Measurements from ENCODE around the gene CD22.

Gene CD22

DNA sequence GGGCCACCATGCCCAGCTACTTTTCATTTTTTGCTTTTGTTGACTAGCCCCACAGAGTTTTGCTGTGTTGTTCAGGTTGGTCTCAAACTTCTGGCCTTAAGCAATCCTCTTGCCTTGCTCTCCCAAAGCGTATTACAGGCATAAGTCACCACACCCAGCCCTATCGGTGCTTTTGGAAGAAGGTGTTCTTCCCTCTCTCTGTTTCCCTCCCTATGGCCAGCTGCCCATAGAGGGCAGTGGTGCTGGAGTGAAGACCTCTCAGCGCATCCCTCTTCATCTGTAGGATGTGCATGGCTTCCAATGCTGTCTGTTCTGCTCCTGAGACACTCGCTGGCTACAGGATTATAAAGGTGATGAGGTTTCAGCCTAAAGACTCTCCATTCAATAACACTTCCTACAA is 1.3 kb upstream of the CD22 start:
- H3K4me3 ChIP-seq (replicated peaks; ENCODE audit: low read depth, low read length), result no peak overlapping the region
- H3K36me3 ChIP-seq (ENCODE audit: control insufficient read depth, insufficient read depth, low read length), result no peaks in the 10 kb centered on the region
- TF ChIP-seq CTCF (IDR thresholded peaks at IDR 0.05; ENCODE audit: insufficient read depth, low read length, poor library complexity, severe bottlenecking), result peak; percentile 33
- H3K27me3 ChIP-seq (replicated peaks; ENCODE audit: control insufficient read depth, insufficient read depth, low read length), result no peaks in the 10 kb centered on the region
- DNase-seq (ENCODE audit: extremely low read depth, insufficient read length), result no peak

GRCh38 chr19:35329323-35329722 is 336 bp downstream of the CD22 start:
- peak overlapping the region; percentile 71 for H3K4me3 ChIP-seq (replicated peaks; ENCODE audit: low read depth, low read length)
- DNase-seq (ENCODE audit: extremely low read depth, insufficient read length), result no peak
- no peak for TF ChIP-seq CTCF (IDR thresholded peaks at IDR 0.05; ENCODE audit: insufficient read depth, low read length, poor library complexity, severe bottlenecking)
- H3K27me3 ChIP-seq (replicated peaks; ENCODE audit: control insufficient read depth, insufficient read depth, low read length), result no peaks in the 10 kb centered on the region
- peaks cover 6% of the 10 kb centered on the region for H3K36me3 ChIP-seq (ENCODE audit: control insufficient read depth, insufficient read depth, low read length)

DNA sequence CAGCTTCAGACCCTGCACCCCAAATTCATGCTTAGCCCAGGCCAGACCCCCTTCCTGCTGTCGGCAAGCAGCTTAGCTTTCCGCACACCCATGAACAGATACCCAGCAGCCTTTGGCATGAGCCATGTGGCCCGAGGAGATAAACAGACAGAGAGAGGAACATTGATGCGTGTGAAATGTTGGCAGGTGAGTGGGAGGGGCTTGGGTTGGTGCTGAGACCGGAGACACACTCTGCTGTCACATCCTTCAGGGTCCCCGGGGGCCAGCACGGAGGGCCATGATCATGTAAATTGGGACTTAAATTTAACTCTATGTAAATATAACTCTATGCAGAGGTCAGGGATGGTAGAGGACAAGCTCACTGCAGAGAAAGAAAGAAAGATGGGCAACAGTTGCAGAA is 1.5 kb downstream of the CD22 start:
- TF ChIP-seq CTCF (IDR thresholded peaks at IDR 0.05; ENCODE audit: insufficient read depth, low read length, poor library complexity, severe bottlenecking), result no peak
- Histone ChIP-seq H3K36me3 (ENCODE audit: control insufficient read depth, insufficient read depth, low read length) (peaks cover 6% of the 10 kb centered on the region), H3K27me3 (replicated peaks; ENCODE audit: control insufficient read depth, insufficient read depth, low read length) (no peaks in the 10 kb centered on the region), H3K4me3 (replicated peaks; ENCODE audit: low read depth, low read length) (peak overlapping the region; percentile 71)
- peak; percentile 82 for DNase-seq (ENCODE audit: extremely low read depth, insufficient read length)

DNA sequence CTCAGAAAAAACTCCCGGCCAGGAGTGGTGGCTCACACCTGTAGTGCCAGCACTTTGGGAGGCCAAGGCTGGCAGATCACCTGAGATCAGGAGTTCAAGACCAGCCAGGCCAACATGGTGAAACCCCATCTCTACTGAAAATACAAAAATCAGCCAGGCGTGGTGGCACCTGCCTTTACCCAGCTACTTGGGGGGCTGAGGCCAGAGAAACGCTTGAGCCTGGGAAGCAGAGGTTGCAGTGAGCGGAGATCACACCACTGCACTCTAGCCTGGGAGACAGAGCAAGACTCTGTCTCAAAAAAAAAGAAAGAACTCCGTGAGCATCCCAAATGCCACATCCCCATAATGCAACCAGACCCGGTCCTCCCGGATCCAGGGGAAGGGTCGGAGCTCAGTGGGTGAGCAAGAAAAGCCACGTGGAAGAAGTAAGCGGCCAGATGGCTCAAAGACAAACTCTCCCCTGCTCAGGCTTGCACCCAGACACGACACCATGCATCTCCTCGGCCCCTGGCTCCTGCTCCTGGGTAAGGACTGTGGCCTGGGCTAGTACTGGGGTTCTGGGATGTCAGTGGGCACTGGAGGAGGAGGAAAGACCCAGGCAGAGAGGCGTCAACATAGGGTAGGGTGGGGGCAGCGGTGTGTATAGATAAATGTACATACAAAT is 2.7 kb downstream of the CD22 start:
- H3K27me3 ChIP-seq (replicated peaks; ENCODE audit: control insufficient read depth, insufficient read depth, low read length), result no peaks in the 10 kb centered on the region
- DNase-seq (ENCODE audit: extremely low read depth, insufficient read length), result no peak
- peak overlapping the region; percentile 71 for H3K4me3 ChIP-seq (replicated peaks; ENCODE audit: low read depth, low read length)
- peaks cover 14% of the 10 kb centered on the region for H3K36me3 ChIP-seq (ENCODE audit: control insufficient read depth, insufficient read depth, low read length)
- TF ChIP-seq CTCF (IDR thresholded peaks at IDR 0.05; ENCODE audit: insufficient read depth, low read length, poor library complexity, severe bottlenecking), result no peak

DNA sequence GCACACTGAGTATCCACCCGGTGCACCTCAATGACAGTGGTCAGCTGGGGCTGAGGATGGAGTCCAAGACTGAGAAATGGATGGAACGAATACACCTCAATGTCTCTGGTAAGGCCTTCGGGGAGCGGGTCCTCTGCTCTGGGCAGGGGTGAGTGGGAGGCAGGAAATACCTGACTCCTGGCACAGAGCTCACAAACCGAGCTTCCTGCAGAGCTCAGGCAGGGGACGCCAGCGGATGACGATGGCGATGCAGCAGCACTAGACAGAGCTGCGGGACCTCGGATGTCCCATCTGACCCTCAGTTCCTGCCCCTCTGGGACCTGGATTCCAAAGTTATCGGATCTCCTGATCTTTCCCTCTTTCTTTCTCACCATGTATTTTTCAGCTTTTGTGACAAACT is 3.8 kb downstream of the CD22 start:
- peak; percentile 56 for DNase-seq (ENCODE audit: extremely low read depth, insufficient read length)
- H3K27me3 ChIP-seq (replicated peaks; ENCODE audit: control insufficient read depth, insufficient read depth, low read length), result no peaks in the 10 kb centered on the region
- H3K36me3 ChIP-seq (ENCODE audit: control insufficient read depth, insufficient read depth, low read length), result peaks cover 21% of the 10 kb centered on the region
- H3K4me3 ChIP-seq (replicated peaks; ENCODE audit: low read depth, low read length), result peak overlapping the region; percentile 71
- TF ChIP-seq CTCF (IDR thresholded peaks at IDR 0.05; ENCODE audit: insufficient read depth, low read length, poor library complexity, severe bottlenecking), result peak; percentile 23
